ENCODE results near the gene PAK5.

GRCh38 chr20:9506280-9506821 is 332.5 kb downstream of the PAK5 start:
- TF ChIP-seq GATA2 (IDR thresholded peaks at IDR 0.05; ENCODE audit: low read depth, low read length) (no peak), GATA3 (IDR thresholded peaks at IDR 0.05; ENCODE audit: low read depth, low read length) (no peak)

Data from SH-SY5Y (cell line).